GM13977 (cell line): ENCODE results near the gene SPRY1.
A peak's percentile ranks its signal among the peaks of the same experiment; 100 is the strongest.

ENCODE experiments used
- DNase-seq: peaks from one replicate; pipeline ENCODE4 v3.0.0; 2012; ENCODE audit warnings: low spot score
- CTCF ChIP-seq: IDR thresholded peaks from 2 replicates; pipeline ENCODE4 v1.5.1; 2012; ENCODE audit warnings: mild to moderate bottlenecking, control low read depth; ENCODE audit not compliant: insufficient read depth; ENCODE audit errors: extremely low read depth, missing control alignments
- in situ Hi-C: fragments of 300-500 bp; cut with MboI; formaldehyde crosslinking; loops from one replicate; pipeline ENCODE4 v1.12.0; 2022; ENCODE audit warnings: low sequenced_read_pairs, low pct_unique_long_range_greater_than_20kb, mixed read lengths, inconsistent platforms; ENCODE audit not compliant: unreplicated experiment

The SPRY1 gene

DNA sequence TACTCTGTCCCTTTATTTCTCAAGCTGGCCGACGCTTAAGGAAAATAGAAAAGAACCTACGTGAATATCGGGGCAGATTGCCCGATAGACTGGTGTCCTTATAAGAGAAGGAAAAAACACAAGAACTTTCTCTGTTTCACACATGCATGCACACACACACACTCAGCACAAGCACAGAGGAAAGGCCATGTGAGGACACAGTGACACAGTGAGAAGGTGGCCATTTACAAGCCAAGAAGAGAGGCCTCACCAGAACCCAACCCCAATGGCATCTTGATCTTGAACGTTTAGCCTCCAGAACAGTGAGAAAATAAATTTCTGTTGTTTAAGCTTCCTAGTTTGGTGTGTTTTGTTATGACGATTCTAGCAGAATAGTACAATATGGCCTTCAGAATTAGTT, 37.0 kb downstream of the SPRY1 start:
- no peak for TF ChIP-seq CTCF
- in situ Hi-C loops, result no loop called here
- no peak for DNase-seq

GRCh38 chr4:123433976-123434375, 37.4 kb downstream of the SPRY1 start:
- no peak for DNase-seq
- in situ Hi-C loops, result no loop called here

GRCh38 chr4:123435246-123436113, 38.9 kb downstream of the SPRY1 start:
- in situ Hi-C loops, result no loop called here
- no peak for DNase-seq

More at GRCh38 chr4:123433976-123434375, 37.4 kb downstream of the SPRY1 start:
- no peak for TF ChIP-seq CTCF

GRCh38 chr4:123438031-123438430, 41.4 kb downstream of the SPRY1 start:
- DNase-seq, result no peak
- no peak for TF ChIP-seq CTCF
- in situ Hi-C loops, result no loop called here

More at GRCh38 chr4:123435246-123436113, 38.9 kb downstream of the SPRY1 start:
- no peak for TF ChIP-seq CTCF

GRCh38 chr4:123443401-123444289, 47.0 kb downstream of the SPRY1 start:
- in situ Hi-C loops, result no loop called here
- DNase-seq, result peak; percentile 45
- TF ChIP-seq CTCF, result no peak

DNA sequence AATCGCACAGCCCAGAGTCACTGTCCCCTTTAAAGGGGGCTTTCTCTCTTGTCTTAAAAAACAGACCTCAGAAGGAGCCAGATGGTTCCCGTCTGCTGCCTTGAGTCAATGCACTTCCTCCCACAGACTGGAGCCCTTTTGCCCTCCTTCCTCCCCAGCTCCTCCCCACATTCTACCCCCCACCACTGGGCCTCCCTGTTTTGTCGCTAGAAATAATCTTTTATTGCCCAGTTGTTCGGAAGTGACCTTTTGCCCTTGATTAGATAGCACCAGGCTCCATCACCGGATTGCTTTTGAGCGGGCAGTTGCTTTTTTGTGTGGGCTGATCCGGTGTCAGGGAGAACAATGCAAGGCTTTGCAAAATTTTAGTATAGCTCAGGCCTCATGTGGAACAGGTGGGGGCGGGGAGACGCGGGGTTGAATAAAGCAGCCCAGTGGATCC, 47.7 kb downstream of the SPRY1 start:
- in situ Hi-C loops, result no loop called here
- DNase-seq, result peak; percentile 28
- no peak for TF ChIP-seq CTCF
